ENCODE results near the gene SCLY.

DNA sequence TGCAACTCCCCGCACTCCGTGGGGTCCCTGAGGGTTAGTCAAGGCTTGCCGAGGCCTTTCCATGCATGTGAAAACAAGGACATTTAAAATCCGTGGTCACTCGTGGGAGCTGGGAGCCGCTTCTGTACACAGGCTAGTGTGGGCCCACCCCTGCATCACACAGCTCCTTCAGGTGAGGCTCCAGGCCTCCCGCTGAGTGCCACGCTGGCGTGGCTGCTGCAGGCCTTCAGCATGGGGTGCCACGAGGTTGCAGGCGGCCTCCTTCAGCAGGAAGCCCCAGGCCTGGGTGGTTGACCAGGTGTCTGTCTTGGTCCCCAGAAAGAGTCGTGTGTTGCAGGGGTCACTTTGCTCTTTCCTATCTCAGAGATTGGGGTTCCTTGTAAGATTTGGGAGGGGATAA, 84.2 kb downstream of the SCLY start:
- TF ChIP-seq POLR2AphosphoS5 (IDR thresholded peaks at IDR 0.05) (no peak), POLR2A (IDR thresholded peaks at IDR 0.05; ENCODE audit: low read depth) (no peak)
- TF ChIP-seq, protein P1, sequence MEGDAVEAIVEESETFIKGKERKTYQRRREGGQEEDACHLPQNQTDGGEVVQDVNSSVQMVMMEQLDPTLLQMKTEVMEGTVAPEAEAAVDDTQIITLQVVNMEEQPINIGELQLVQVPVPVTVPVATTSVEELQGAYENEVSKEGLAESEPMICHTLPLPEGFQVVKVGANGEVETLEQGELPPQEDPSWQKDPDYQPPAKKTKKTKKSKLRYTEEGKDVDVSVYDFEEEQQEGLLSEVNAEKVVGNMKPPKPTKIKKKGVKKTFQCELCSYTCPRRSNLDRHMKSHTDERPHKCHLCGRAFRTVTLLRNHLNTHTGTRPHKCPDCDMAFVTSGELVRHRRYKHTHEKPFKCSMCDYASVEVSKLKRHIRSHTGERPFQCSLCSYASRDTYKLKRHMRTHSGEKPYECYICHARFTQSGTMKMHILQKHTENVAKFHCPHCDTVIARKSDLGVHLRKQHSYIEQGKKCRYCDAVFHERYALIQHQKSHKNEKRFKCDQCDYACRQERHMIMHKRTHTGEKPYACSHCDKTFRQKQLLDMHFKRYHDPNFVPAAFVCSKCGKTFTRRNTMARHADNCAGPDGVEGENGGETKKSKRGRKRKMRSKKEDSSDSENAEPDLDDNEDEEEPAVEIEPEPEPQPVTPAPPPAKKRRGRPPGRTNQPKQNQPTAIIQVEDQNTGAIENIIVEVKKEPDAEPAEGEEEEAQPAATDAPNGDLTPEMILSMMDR (IDR thresholded peaks at IDR 0.05) = no peak

Measured in esophagus muscularis mucosa (tissue), 3 donors.